H9 (cell line): ENCODE data around the gene CLBA1. TPM values are rescaled to one million over a fixed set of nuclear protein-coding genes. Genes with fewer than 3 reads are reported as not detected.

Experiments used
- DNase-seq: peaks from one replicate; pipeline ENCODE4 v3.0.0-alpha.2; 2017
- H2AFZ ChIP-seq: one replicate; pipeline ENCODE4 v1.6.1; 2013; ENCODE audit warnings: mild to moderate bottlenecking, low read length, control low read depth, moderate library complexity
- H2AK5ac ChIP-seq: 2 replicates; pipeline ENCODE4 v1.6.1; 2013; ENCODE audit warnings: low read length, control low read depth, mixed read lengths; ENCODE audit not compliant: insufficient read length
- H2BK120ac ChIP-seq: one replicate; pipeline ENCODE4 v1.6.1; 2013; ENCODE audit warnings: low read depth, mild to moderate bottlenecking, low read length, control low read depth, inconsistent platforms; ENCODE audit not compliant: poor library complexity, severe bottlenecking
- H2BK12ac ChIP-seq: 2 replicates; pipeline ENCODE4 v1.6.1; 2013; ENCODE audit warnings: low read length, control low read depth, mixed read lengths, low read depth; ENCODE audit not compliant: insufficient read length
- H2BK15ac ChIP-seq: 2 replicates; pipeline ENCODE4 v1.6.1; 2013; ENCODE audit warnings: low read depth, low read length, control low read depth
- H2BK20ac ChIP-seq: one replicate; pipeline ENCODE4 v1.6.1; 2013; ENCODE audit warnings: low read depth, mild to moderate bottlenecking, low read length, control low read depth, inconsistent platforms; ENCODE audit not compliant: poor library complexity, severe bottlenecking
- H2BK5ac ChIP-seq: 2 replicates; pipeline ENCODE4 v1.6.1; 2013; ENCODE audit warnings: low read length, control low read depth, mixed read lengths; ENCODE audit not compliant: insufficient read length
- H3K14ac ChIP-seq: 2 replicates; pipeline ENCODE4 v1.6.1; 2013; ENCODE audit warnings: low read length, control low read depth; ENCODE audit not compliant: insufficient read depth
- H3K18ac ChIP-seq: 2 replicates; pipeline ENCODE4 v1.6.1; 2013; ENCODE audit warnings: low read depth, mild to moderate bottlenecking, mixed read lengths, low read length, control low read depth; ENCODE audit not compliant: insufficient read length
- H3K23ac ChIP-seq: 2 replicates; pipeline ENCODE4 v1.6.1; 2013; ENCODE audit warnings: low read length, control low read depth, mixed read lengths, low read depth; ENCODE audit not compliant: insufficient read length
- H3K23me2 ChIP-seq: 2 replicates; pipeline ENCODE4 v1.6.1; 2013; ENCODE audit warnings: low read depth, mild to moderate bottlenecking, mixed read lengths, low read length, control low read depth; ENCODE audit not compliant: insufficient read length, poor library complexity, severe bottlenecking
- H3K27ac ChIP-seq: 2 replicates; pipeline ENCODE4 v1.5.1; 2013; ENCODE audit warnings: low read length, control low read depth, mixed read lengths, low read depth; ENCODE audit not compliant: insufficient read length
- H3K27me3 ChIP-seq: 2 replicates; pipeline ENCODE4 v1.6.1; 2013; ENCODE audit warnings: low read length, control low read depth, inconsistent platforms; ENCODE audit not compliant: insufficient read depth
- H3K4ac ChIP-seq: 2 replicates; pipeline ENCODE4 v1.6.1; 2013; ENCODE audit warnings: low read depth, mild to moderate bottlenecking, control low read depth, inconsistent platforms, low read length, moderate library complexity
- H3K4me1 ChIP-seq: 2 replicates; pipeline ENCODE4 v1.6.1; 2013; ENCODE audit warnings: low read length, control low read depth, inconsistent platforms; ENCODE audit not compliant: insufficient read depth
- H3K4me2 ChIP-seq: 2 replicates; pipeline ENCODE4 v1.6.1; 2013; ENCODE audit warnings: low read length, control low read depth, mixed read lengths; ENCODE audit not compliant: insufficient read length, insufficient read depth
- H3K56ac ChIP-seq: 2 replicates; pipeline ENCODE4 v1.6.1; 2013; ENCODE audit warnings: low read depth, mild to moderate bottlenecking, mixed read lengths, low read length, control low read depth; ENCODE audit not compliant: insufficient read length
- H3K79me1 ChIP-seq: 2 replicates; pipeline ENCODE4 v1.6.1; 2013; ENCODE audit warnings: low read depth, mild to moderate bottlenecking, moderate library complexity, low read length, control low read depth, inconsistent platforms; ENCODE audit not compliant: insufficient read depth, poor library complexity, severe bottlenecking
- H3K79me2 ChIP-seq: 2 replicates; pipeline ENCODE4 v1.6.1; 2013; ENCODE audit warnings: low read length, control low read depth, inconsistent platforms; ENCODE audit not compliant: insufficient read depth
- H3K9ac ChIP-seq: 2 replicates; pipeline ENCODE4 v1.6.1; 2013; ENCODE audit warnings: low read length, control low read depth, mixed read lengths; ENCODE audit not compliant: insufficient read length; ENCODE audit errors: extremely low read depth
- H3K9me3 ChIP-seq: one replicate; pipeline ENCODE4 v1.6.1; 2013; ENCODE audit warnings: low read depth, low read length, inconsistent platforms; ENCODE audit not compliant: control insufficient read depth
- H3T11ph ChIP-seq: one replicate; pipeline ENCODE4 v1.6.1; 2013; ENCODE audit warnings: mild to moderate bottlenecking, low read length, control low read depth, inconsistent platforms
- H4K20me1 ChIP-seq: one replicate; pipeline ENCODE4 v1.6.1; 2013; ENCODE audit not compliant: control insufficient read depth, insufficient read length, insufficient read depth
- H4K5ac ChIP-seq: 2 replicates; pipeline ENCODE4 v1.6.1; 2013; ENCODE audit warnings: low read depth, mild to moderate bottlenecking, mixed read lengths, low read length, control low read depth; ENCODE audit not compliant: insufficient read length
- H4K8ac ChIP-seq: replicated peaks from 2 replicates; pipeline ENCODE4 v1.6.1; 2013; ENCODE audit warnings: low read length, control low read depth, mixed read lengths, low read depth; ENCODE audit not compliant: insufficient read length
- H4K91ac ChIP-seq: 2 replicates; pipeline ENCODE4 v1.6.1; 2013; ENCODE audit warnings: low read depth, mild to moderate bottlenecking, moderate library complexity, mixed read lengths, low read length, control low read depth; ENCODE audit not compliant: insufficient read length
- H3K27ac Mint-ChIP-seq, 3 experiments: 2 replicates in 2 of 3; 3 replicates in 1 of 3; pipeline ENCODE4 v1.8.0; 2020 to 2021; ENCODE audit warnings: mixed read lengths in 3 of 3, mild to moderate bottlenecking in 1 of 3, moderate library complexity in 1 of 3
- H3K27me3 Mint-ChIP-seq: 2 replicates; pipeline ENCODE4 v1.8.0; 2021; ENCODE audit warnings: low read depth, mild to moderate bottlenecking, moderate library complexity, mixed read lengths
- H3K36me3 Mint-ChIP-seq, 3 experiments: 2 replicates in 2 of 3; 3 replicates in 1 of 3; pipeline ENCODE4 v1.8.0; 2020 to 2021; ENCODE audit warnings: low read depth in 3 of 3, mixed read lengths in 3 of 3; ENCODE audit not compliant: insufficient read depth in 1 of 3
- H3K4me1 Mint-ChIP-seq, 2 experiments: 2 replicates each; pipeline ENCODE4 v1.8.0; 2020; ENCODE audit warnings: mixed read lengths in 2 of 2
- H3K4me3 Mint-ChIP-seq, 2 experiments: 2 replicates in 1 of 2; 3 replicates in 1 of 2; pipeline ENCODE4 v1.8.0; 2020 to 2021; ENCODE audit warnings: mild to moderate bottlenecking in 2 of 2, mixed read lengths in 2 of 2, moderate library complexity in 1 of 2
- H3K9me3 Mint-ChIP-seq, 2 experiments: 2 replicates in 1 of 2; 3 replicates in 1 of 2; pipeline ENCODE4 v1.8.0; 2020; ENCODE audit warnings: mild to moderate bottlenecking in 2 of 2, mixed read lengths in 2 of 2, moderate library complexity in 1 of 2
- WGBS: extraction: QIAGEN DNeasy Blood & Tissue Kit; methylation state at CpG from one replicate; pipeline ENCODE4 v1.1.7; 2013; ENCODE audit warnings: missing lambda C conversion rate, low lambda C conversion rate, mixed read lengths; ENCODE audit not compliant: insufficient read length; ENCODE audit errors: extremely low coverage; 5-methylcytosine and 5-hydroxymethylcytosine counted together
- total RNA-seq: library from RNA; stranded (reverse); gene quantifications from 2 replicates; pipeline ENCODE4 v1.2.1, GENCODE V29; 2021
- TF ChIP-seq, protein P1 (sequence below): fragments of 200-600 bp; sonication (generic); conservative IDR thresholded peaks from 3 replicates; pipeline ENCODE4 v1.8.0; 2021; ENCODE audit warnings: antibody characterized with exemption, mild to moderate bottlenecking

CLBA1 gene
- total RNA-seq, 1 experiment from 2014 or later = 2.4 TPM

- H3K23me2 ChIP-seq = no peaks in the 10 kb centered on the region
- no peak overlapping the region for H3T11ph ChIP-seq
- H2BK12ac ChIP-seq = no peak overlapping the region
- TF ChIP-seq, protein P1, sequence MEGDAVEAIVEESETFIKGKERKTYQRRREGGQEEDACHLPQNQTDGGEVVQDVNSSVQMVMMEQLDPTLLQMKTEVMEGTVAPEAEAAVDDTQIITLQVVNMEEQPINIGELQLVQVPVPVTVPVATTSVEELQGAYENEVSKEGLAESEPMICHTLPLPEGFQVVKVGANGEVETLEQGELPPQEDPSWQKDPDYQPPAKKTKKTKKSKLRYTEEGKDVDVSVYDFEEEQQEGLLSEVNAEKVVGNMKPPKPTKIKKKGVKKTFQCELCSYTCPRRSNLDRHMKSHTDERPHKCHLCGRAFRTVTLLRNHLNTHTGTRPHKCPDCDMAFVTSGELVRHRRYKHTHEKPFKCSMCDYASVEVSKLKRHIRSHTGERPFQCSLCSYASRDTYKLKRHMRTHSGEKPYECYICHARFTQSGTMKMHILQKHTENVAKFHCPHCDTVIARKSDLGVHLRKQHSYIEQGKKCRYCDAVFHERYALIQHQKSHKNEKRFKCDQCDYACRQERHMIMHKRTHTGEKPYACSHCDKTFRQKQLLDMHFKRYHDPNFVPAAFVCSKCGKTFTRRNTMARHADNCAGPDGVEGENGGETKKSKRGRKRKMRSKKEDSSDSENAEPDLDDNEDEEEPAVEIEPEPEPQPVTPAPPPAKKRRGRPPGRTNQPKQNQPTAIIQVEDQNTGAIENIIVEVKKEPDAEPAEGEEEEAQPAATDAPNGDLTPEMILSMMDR = no peak
- Mint-ChIP-seq H3K4me3 (no peak overlapping the region), H3K36me3 (peaks cover 17 to 52% (median 43%) of the 10 kb centered on the region in 3 experiments; a peak in 6 of 7 replicates), H3K27ac (0 out of 7 replicates have a peak overlapping the region, but pooled peaks of 1 of the 3 experiments have one; percentile 66), H3K9me3 (no peaks in the 10 kb centered on the region), H3K27me3 (no peaks in the 10 kb centered on the region), H3K4me1 (peaks cover 0 to 4% of the 10 kb centered on the region in 2 experiments; a peak in 1 of 4 replicates)
- no CpG with 5 or more reads among the region's 19 CpGs for WGBS
- no peak overlapping the region for H3K9ac ChIP-seq
- no peaks in the 10 kb centered on the region for H3K9me3 ChIP-seq
- H4K20me1 ChIP-seq = no peaks in the 10 kb centered on the region
- H3K27ac ChIP-seq = no peak overlapping the region
- no peak overlapping the region for H3K18ac ChIP-seq
- no peak overlapping the region for H2BK15ac ChIP-seq
- H3K79me1 ChIP-seq = peaks cover 10% of the 10 kb centered on the region
- H2BK20ac ChIP-seq = no peak overlapping the region
- no peak for DNase-seq
- no peaks in the 10 kb centered on the region for H3K27me3 ChIP-seq
- no peak overlapping the region for H2AFZ ChIP-seq
- no peak overlapping the region for H3K14ac ChIP-seq
- no peak overlapping the region for H4K8ac ChIP-seq
- H2BK120ac ChIP-seq = no peak overlapping the region
- H4K5ac ChIP-seq = no peak overlapping the region
- H3K56ac ChIP-seq = no peak overlapping the region
- H2BK5ac ChIP-seq = no peak overlapping the region
- no peak overlapping the region for H3K4me2 ChIP-seq
- H2AK5ac ChIP-seq = no peak overlapping the region
- H3K23ac ChIP-seq = no peak overlapping the region
- H3K4ac ChIP-seq = no peak overlapping the region
- no peaks in the 10 kb centered on the region for H3K4me1 ChIP-seq
- H4K91ac ChIP-seq = no peak overlapping the region
- peaks cover 6% of the 10 kb centered on the region; the same call in 1 of the 2 replicates for H3K79me2 ChIP-seq
These were observed 22.1 kb downstream of the CLBA1 start for GRCh38 chr14:105007593-105008264.
